HG02943 (cell line): Measurements from ENCODE around the gene MAML3.

Experiments
- ATAC-seq: cut with Tn5 transposase; IDR thresholded peaks from one replicate; pipeline ENCODE4 v1.9.1; 2021; ENCODE audit warnings: mild to moderate bottlenecking, low read depth, moderate library complexity; ENCODE audit not compliant: unreplicated experiment

MAML3 gene

GRCh38 chr4:139826426-139826825 lies 327.6 kb downstream of the MAML3 start:
- no peak for ATAC-seq

GRCh38 chr4:139825523-139826014 lies 328.4 kb downstream of the MAML3 start:
- ATAC-seq, result no peak

- ATAC-seq, result no peak
These were observed 329.0 kb downstream of the MAML3 start for GRCh38 chr4:139824882-139825522.

DNA sequence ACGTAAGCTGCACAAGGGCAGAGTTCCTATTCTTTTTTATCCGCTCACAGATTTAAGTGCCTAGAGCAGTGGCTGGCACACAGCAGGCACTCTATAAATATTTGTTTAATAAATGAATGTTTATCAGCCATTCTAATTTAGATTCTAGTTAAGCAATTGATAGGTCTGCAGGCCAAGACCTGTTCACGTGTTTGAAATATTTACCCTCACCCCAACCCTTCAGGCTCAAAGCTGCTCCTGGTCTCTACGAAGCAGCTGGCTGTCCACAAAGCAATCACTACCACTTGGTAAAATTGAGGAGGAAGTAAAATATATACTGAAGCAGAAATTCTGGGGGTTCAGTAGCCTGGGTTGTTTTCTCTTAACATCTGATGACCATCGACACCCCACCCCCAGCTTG lies 330.2 kb downstream of the MAML3 start:
- ATAC-seq, result no peak

DNA sequence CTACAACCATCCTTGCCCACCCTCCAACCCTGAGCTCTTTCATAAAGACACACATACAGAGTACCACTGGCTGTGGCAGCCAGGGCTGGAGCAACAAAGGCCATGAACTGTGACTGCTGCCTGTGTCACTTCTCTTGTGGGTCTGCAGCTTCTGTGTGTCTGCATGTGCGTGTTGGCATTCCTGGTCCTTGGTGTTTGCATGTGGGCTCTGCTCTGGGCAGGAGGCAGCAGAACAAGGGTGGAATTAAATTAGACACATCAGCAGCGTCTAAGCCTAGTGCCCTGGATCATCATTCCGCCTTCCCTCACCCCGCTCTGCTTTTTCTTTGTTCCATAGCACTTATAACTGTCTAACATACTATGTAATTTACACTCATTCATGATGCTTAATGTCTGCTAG lies 330.6 kb downstream of the MAML3 start:
- no peak for ATAC-seq

GRCh38 chr4:139822391-139822790 lies 331.6 kb downstream of the MAML3 start:
- no peak for ATAC-seq

DNA sequence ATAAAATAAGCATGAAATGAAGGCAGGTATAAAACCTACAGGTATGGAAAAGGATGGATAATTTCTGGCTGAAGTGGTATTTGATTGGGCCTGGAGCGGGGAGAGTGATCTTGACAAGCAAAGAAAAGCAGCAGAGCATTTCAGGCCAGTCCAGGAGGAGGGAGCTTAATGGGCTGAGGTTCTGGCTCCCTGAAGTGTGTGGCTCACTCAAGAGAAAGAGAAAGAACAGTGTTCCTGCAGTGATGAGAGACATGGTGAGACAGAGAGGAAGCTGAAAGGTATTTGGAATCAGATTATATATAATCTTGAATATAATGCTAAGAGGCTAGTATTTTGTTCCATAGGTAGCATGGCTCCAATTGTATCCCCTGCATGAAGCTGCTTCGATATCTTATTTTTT lies 334.9 kb downstream of the MAML3 start:
- no peak for ATAC-seq

GRCh38 chr4:139817657-139818452 lies 336.1 kb downstream of the MAML3 start:
- no peak for ATAC-seq

DNA sequence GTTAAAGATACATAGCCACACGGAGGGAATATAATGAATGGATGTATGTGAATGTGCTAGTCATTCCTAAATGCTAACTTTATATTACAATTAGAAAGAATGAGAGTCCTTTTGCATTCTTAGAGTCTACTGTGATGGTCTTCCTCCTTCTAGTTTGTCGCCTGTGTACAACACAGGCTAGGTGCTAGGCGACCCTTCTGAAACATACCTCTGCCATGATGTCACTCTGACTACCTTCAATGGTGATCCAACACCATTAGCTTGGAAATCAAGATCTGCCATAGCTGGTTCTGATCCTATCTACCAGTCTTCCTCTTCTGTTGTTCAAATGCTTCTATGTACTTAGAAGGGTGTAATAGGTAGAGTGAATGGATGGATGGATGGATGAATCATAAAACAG lies 337.1 kb downstream of the MAML3 start:
- ATAC-seq, result no peak

- ATAC-seq, result no peak
These were observed 338.0 kb downstream of the MAML3 start for GRCh38 chr4:139815778-139816601.

DNA sequence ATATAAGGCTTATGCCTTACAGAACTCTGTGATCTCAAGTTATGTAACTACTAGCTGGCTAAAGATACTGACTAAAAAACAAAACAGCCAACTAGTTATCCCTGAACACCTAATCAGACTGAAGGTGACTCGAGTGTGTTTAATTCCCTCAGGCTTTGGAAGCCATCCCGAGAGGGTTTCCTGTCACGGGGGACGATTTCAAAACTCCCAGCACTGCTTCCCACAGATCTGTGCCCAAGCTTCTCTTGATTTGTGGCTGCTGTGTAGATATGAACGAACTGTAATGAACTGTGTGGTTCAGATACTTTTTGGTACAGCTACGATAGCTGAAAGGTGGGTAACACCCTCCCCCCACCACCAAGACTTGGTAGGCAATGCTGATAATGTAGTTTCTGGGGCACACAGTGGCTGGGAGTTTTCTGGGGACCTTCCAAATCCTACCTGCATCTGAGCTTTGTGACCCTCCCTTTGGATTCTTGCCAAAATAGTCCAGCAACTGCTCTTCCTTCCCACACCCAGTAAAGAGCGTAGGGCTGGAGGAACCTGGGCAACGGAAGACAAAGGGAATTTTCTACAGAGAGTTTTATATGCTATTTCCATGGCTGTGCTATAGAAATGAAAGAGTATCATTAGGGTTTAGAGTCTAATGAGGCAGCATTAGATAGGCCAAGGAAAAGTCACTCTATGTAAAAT lies 339.5 kb downstream of the MAML3 start:
- no peak for ATAC-seq

DNA sequence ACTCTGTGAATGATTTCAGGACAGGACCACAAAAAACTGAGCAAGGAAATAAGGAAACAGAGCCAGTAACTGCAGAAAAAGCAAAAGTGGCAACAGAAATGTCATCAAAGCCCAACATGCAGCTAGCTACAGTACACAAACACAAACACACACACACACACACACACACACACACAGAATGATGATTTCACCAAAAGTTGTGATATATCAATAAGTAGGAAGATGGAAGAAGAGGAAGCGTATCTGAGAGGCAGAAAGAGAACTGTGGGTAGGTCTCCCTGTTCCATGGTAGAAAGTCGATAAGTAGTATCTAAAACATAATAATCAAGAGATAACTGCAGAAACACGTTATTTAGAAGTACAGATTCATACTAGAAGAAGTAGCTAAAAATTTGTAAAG lies 340.1 kb downstream of the MAML3 start:
- ATAC-seq, result no peak

GRCh38 chr4:139810710-139811109 lies 343.3 kb downstream of the MAML3 start:
- ATAC-seq, result no peak

- ATAC-seq, result no peak
These were observed 344.2 kb downstream of the MAML3 start for GRCh38 chr4:139809757-139810140.

- ATAC-seq, result no peak
These were observed 344.9 kb downstream of the MAML3 start for GRCh38 chr4:139808808-139809756.

- ATAC-seq, result no peak
These were observed 345.6 kb downstream of the MAML3 start for GRCh38 chr4:139808381-139808807.

- no peak for ATAC-seq
These were observed 346.5 kb downstream of the MAML3 start for GRCh38 chr4:139807483-139807882.

DNA sequence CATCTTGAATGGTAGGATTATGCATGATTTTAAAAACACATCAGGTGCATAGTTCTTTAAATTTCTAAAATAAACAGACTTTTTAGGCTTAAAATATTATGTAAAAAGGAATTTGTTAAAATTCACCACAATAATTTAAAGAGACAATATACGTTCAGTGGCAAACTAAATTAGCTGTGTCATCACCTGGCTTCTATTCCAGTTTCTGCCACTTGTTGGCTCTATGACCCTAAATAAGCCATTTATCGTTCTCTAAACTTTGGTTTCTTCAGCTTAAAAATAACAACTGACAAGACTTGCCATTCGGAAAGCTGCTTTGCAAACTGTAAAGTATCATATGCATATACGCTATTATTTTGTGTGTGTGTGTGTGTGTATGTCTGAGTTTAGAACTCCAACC lies 347.1 kb downstream of the MAML3 start:
- ATAC-seq, result no peak

DNA sequence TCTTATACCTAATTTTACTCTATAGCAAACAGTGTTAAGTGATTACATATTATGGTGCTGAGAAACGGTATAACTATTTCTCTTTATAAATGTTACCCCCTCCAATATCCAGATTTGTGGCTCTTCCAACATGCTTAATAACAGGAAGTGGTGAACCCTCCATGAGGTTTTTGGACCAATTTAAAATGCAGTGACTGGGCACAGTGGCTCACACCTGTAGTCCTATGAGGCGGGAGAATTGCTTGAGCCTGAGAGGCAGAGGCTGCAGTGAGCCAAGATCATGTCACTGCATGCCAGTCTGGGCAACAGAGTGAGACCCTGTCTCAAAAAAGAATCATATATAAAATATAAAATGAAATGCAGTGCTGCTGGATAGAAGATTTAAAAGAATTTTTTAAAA lies 351.1 kb downstream of the MAML3 start:
- no peak for ATAC-seq
